ENCODE measurements around the gene ADAMTS5. TPM values are rescaled to one million over a fixed set of nuclear protein-coding genes. Genes with fewer than 3 reads are reported as not detected.

ADAMTS5 gene
- total RNA-seq (2014; rRNA removed; shearing (Covaris generic)) = 0.52 and 1.5 TPM in 2 replicates

- Histone ChIP-seq H3K4me3 (ENCODE audit: insufficient read depth, low read depth, low read length) (peak within 1 kb of the TSS; percentile 64), H3K36me3 (replicated peaks; ENCODE audit: control insufficient read depth, insufficient read depth, low read length) (no peaks in the 10 kb centered on the region), H3K27me3 (ENCODE audit: control insufficient read depth, insufficient read depth, low read length) (peaks cover 39% of the 10 kb centered on the region)
- peak; percentile 74 for DNase-seq
These were observed at the start of gene ADAMTS5 for GRCh38 chr21:26967062-26967913. ADAMTS5 (minus strand) TSS chr21:26967088; CDS start chr21:26966391, 697 bp downstream.

- no peak overlapping the region for H3K4me3 ChIP-seq (ENCODE audit: insufficient read depth, low read depth, low read length)
- no peaks in the 10 kb centered on the region for H3K36me3 ChIP-seq (replicated peaks; ENCODE audit: control insufficient read depth, insufficient read depth, low read length)
- H3K27me3 ChIP-seq (ENCODE audit: control insufficient read depth, insufficient read depth, low read length) = no peaks in the 10 kb centered on the region
- DNase-seq = no peak
These were observed 34.6 kb upstream of the ADAMTS5 start for GRCh38 chr21:27001526-27001925.

GRCh38 chr21:26983576-26983975 lies 16.7 kb upstream of the ADAMTS5 start:
- Histone ChIP-seq H3K36me3 (replicated peaks; ENCODE audit: control insufficient read depth, insufficient read depth, low read length) (no peaks in the 10 kb centered on the region), H3K27me3 (ENCODE audit: control insufficient read depth, insufficient read depth, low read length) (no peaks in the 10 kb centered on the region), H3K4me3 (ENCODE audit: insufficient read depth, low read depth, low read length) (no peak overlapping the region)
- DNase-seq = no peak

- Histone ChIP-seq H3K36me3 (replicated peaks; ENCODE audit: control insufficient read depth, insufficient read depth, low read length) (no peaks in the 10 kb centered on the region), H3K27me3 (ENCODE audit: control insufficient read depth, insufficient read depth, low read length) (no peaks in the 10 kb centered on the region), H3K4me3 (ENCODE audit: insufficient read depth, low read depth, low read length) (no peak overlapping the region)
- no peak for DNase-seq
These were observed 15.9 kb upstream of the ADAMTS5 start for GRCh38 chr21:26982767-26983166.

- H3K27me3 ChIP-seq (ENCODE audit: control insufficient read depth, insufficient read depth, low read length) = no peaks in the 10 kb centered on the region
- no peaks in the 10 kb centered on the region for H3K36me3 ChIP-seq (replicated peaks; ENCODE audit: control insufficient read depth, insufficient read depth, low read length)
- H3K4me3 ChIP-seq (ENCODE audit: insufficient read depth, low read depth, low read length) = no peak overlapping the region
- DNase-seq = no peak
These were observed 10.9 kb upstream of the ADAMTS5 start for GRCh38 chr21:26977746-26978145.

GRCh38 chr21:26973226-26973625 lies 6.3 kb upstream of the ADAMTS5 start:
- H3K36me3 ChIP-seq (replicated peaks; ENCODE audit: control insufficient read depth, insufficient read depth, low read length) = no peaks in the 10 kb centered on the region
- DNase-seq = no peak
- no peak overlapping the region for H3K4me3 ChIP-seq (ENCODE audit: insufficient read depth, low read depth, low read length)
- peaks cover 8% of the 10 kb centered on the region for H3K27me3 ChIP-seq (ENCODE audit: control insufficient read depth, insufficient read depth, low read length)

- peaks cover 18% of the 10 kb centered on the region for H3K27me3 ChIP-seq (ENCODE audit: control insufficient read depth, insufficient read depth, low read length)
- no peak for DNase-seq
- H3K36me3 ChIP-seq (replicated peaks; ENCODE audit: control insufficient read depth, insufficient read depth, low read length) = no peaks in the 10 kb centered on the region
- H3K4me3 ChIP-seq (ENCODE audit: insufficient read depth, low read depth, low read length) = no peak overlapping the region
These were observed 5.3 kb upstream of the ADAMTS5 start for GRCh38 chr21:26972192-26972591.

GRCh38 chr21:26969971-26970725 lies 3.3 kb upstream of the ADAMTS5 start:
- no peaks in the 10 kb centered on the region for H3K36me3 ChIP-seq (replicated peaks; ENCODE audit: control insufficient read depth, insufficient read depth, low read length)
- DNase-seq = no peak
- H3K4me3 ChIP-seq (ENCODE audit: insufficient read depth, low read depth, low read length) = no peak overlapping the region
- peaks cover 35% of the 10 kb centered on the region for H3K27me3 ChIP-seq (ENCODE audit: control insufficient read depth, insufficient read depth, low read length)

GRCh38 chr21:26966649-26967061 lies 233 bp downstream of the ADAMTS5 start:
- no peaks in the 10 kb centered on the region for H3K36me3 ChIP-seq (replicated peaks; ENCODE audit: control insufficient read depth, insufficient read depth, low read length)
- peaks cover 39% of the 10 kb centered on the region for H3K27me3 ChIP-seq (ENCODE audit: control insufficient read depth, insufficient read depth, low read length)
- DNase-seq = no peak
- peak overlapping the region; percentile 64 for H3K4me3 ChIP-seq (ENCODE audit: insufficient read depth, low read depth, low read length)

- H3K36me3 ChIP-seq (replicated peaks; ENCODE audit: control insufficient read depth, insufficient read depth, low read length) = no peaks in the 10 kb centered on the region
- peak overlapping the region; percentile 64 for H3K4me3 ChIP-seq (ENCODE audit: insufficient read depth, low read depth, low read length)
- peak; percentile 86 for DNase-seq
- peaks cover 39% of the 10 kb centered on the region for H3K27me3 ChIP-seq (ENCODE audit: control insufficient read depth, insufficient read depth, low read length)
These were observed 844 bp downstream of the ADAMTS5 start for GRCh38 chr21:26965907-26966581.

GRCh38 chr21:26965040-26965906 lies 1.6 kb downstream of the ADAMTS5 start:
- Histone ChIP-seq H3K27me3 (ENCODE audit: control insufficient read depth, insufficient read depth, low read length) (peaks cover 39% of the 10 kb centered on the region), H3K4me3 (ENCODE audit: insufficient read depth, low read depth, low read length) (peak overlapping the region; percentile 64), H3K36me3 (replicated peaks; ENCODE audit: control insufficient read depth, insufficient read depth, low read length) (no peaks in the 10 kb centered on the region)
- DNase-seq = peak; percentile 77

GRCh38 chr21:26964170-26964778 lies 2.6 kb downstream of the ADAMTS5 start:
- H3K4me3 ChIP-seq (ENCODE audit: insufficient read depth, low read depth, low read length) = no peak overlapping the region; the same call in 1 of the 2 replicates
- peaks cover 39% of the 10 kb centered on the region for H3K27me3 ChIP-seq (ENCODE audit: control insufficient read depth, insufficient read depth, low read length)
- DNase-seq = peak; percentile 21
- no peaks in the 10 kb centered on the region for H3K36me3 ChIP-seq (replicated peaks; ENCODE audit: control insufficient read depth, insufficient read depth, low read length)

- no peak overlapping the region for H3K4me3 ChIP-seq (ENCODE audit: insufficient read depth, low read depth, low read length)
- H3K36me3 ChIP-seq (replicated peaks; ENCODE audit: control insufficient read depth, insufficient read depth, low read length) = no peaks in the 10 kb centered on the region
- no peak for DNase-seq
- H3K27me3 ChIP-seq (ENCODE audit: control insufficient read depth, insufficient read depth, low read length) = peaks cover 26% of the 10 kb centered on the region
These were observed 4.2 kb downstream of the ADAMTS5 start for GRCh38 chr21:26962621-26963181.

All from H7 (cell line).